ENCODE results near the gene TSTD2. TPM values are rescaled to one million over a fixed set of nuclear protein-coding genes. Genes with fewer than 3 reads are reported as not detected.

Gene TSTD2
- polyA plus RNA-seq, 5 donors, result 30.1 to 43.8 (median 37.1) TPM

Other genes with a start within 250 kb of the TSTD2 start
- gene TDRD7, start 221.3 kb downstream of the TSTD2 start, polyA plus RNA-seq (ENCODE audit: insufficient read depth in 1 of 5, insufficient read length in 5 of 5, low replicate concordance in 1 of 5), result 1 to 10 TPM; 5.8 to 8.0 (median 7.2) TPM
- 1 to 10 TPM; 1.2 to 8.1 (median 1.8) TPM for gene TMOD1, start 131.7 kb downstream of the TSTD2 start, polyA plus RNA-seq (ENCODE audit: insufficient read depth in 1 of 5, insufficient read length in 5 of 5, low replicate concordance in 1 of 5)
- 10 to 100 TPM; 38.9 to 58.1 (median 50.6) TPM for gene NCBP1, start 453 bp upstream of the TSTD2 start, polyA plus RNA-seq (ENCODE audit: insufficient read depth in 1 of 5, insufficient read length in 5 of 5, low replicate concordance in 1 of 5)
- 10 to 100 TPM; 29.2 to 37.3 (median 33.6) TPM for gene XPA, start 64.0 kb upstream of the TSTD2 start, polyA plus RNA-seq (ENCODE audit: insufficient read depth in 1 of 5, insufficient read length in 5 of 5, low replicate concordance in 1 of 5)
- gene FOXE1, start 219.9 kb upstream of the TSTD2 start, polyA plus RNA-seq (ENCODE audit: insufficient read depth in 1 of 5, insufficient read length in 5 of 5, low replicate concordance in 1 of 5), result not detected